ENCODE measurements around the gene KIFC3.

Gene KIFC3

DNA sequence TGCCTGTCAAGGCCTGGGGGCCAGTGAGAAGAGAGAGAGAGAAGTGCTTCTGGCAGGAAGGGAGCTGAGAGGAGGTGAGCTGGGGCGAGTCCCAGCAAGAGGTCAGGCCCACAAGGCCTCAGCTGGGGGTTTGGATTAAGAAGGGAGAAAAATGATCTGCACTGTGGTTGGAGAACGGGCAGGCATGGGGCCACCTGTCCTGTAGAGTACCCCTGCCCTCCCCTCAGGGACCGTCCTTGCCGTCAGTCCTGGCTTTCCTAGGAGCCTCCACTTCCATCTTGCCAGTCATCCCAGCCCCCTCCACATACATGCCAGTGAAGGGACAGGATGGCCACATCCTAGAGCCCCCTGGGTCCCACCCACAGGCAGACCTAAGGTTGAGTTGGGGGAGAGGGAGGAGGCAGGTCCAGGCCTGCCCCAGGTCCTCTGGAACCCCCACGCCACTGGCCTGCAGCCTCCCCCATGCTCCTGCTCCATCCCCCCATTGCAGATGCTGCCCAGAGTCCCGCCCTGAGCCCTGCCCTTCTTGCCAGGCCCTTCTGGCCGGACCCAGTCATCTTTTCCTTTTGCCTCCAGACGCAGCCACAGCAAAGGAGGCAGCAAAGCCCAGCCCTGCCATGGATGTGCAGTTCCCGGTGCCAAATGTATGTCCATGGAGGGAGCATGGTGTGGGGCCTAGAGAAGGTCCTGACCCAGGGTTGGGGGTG, 47.8 kb downstream of the KIFC3 start:
- H3K4me3 ChIP-seq (ENCODE audit: control insufficient read depth, low read depth, low read length), result no peak overlapping the region
- TF ChIP-seq, protein P1, sequence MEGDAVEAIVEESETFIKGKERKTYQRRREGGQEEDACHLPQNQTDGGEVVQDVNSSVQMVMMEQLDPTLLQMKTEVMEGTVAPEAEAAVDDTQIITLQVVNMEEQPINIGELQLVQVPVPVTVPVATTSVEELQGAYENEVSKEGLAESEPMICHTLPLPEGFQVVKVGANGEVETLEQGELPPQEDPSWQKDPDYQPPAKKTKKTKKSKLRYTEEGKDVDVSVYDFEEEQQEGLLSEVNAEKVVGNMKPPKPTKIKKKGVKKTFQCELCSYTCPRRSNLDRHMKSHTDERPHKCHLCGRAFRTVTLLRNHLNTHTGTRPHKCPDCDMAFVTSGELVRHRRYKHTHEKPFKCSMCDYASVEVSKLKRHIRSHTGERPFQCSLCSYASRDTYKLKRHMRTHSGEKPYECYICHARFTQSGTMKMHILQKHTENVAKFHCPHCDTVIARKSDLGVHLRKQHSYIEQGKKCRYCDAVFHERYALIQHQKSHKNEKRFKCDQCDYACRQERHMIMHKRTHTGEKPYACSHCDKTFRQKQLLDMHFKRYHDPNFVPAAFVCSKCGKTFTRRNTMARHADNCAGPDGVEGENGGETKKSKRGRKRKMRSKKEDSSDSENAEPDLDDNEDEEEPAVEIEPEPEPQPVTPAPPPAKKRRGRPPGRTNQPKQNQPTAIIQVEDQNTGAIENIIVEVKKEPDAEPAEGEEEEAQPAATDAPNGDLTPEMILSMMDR (conservative IDR thresholded peaks at IDR 0.05; ENCODE audit: control insufficient read depth, insufficient read depth, low read depth, low read length), result no peak
- DNase-seq (ENCODE audit: low read depth), result no peak

DNA sequence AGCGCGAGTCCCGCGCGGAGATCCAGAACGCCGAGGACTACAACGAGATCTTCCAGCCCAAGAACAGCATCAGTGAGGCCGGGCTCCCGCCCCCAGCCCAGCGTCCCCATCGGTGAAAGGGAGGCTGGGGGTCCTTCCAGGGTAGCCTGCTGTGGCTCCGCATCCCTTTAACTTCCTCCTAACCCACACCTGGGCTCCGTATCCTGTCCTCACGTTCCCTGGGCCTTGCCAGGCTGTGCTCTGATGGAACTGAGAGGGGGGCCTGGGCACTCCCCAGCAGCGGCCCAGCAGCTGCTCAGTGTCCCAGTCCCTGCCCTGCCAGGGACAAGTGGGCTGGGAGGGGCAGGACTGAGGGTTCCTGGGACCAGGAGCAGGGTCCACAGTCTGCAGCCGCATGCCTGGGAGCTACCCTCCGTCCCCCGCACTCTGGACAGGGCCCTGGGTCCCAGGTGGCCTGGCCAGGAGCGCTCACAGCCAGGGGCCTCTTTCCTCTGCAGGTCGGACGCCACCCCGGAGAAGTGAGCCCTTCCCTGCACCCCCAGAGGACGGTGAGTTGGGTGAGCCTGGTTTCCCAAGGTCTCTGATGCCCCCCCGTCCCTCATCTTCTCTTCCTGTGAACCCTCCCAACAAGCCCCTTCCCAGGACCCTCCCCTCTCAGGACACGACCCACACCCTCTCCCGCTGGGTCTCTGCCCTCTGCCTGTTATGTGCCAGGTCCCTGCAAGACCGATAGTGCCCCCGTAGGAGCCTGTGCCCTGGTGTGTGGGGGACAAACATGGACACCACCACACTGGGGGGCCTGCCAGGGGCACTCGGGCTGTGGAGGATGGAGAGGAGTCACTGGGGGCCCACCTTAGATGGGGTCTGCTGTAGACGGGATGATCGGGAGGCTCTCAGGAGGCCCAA, 48.6 kb downstream of the KIFC3 start:
- H3K4me3 ChIP-seq (ENCODE audit: control insufficient read depth, low read depth, low read length), result no peak overlapping the region
- no peak for DNase-seq (ENCODE audit: low read depth)
- TF ChIP-seq, protein P1 (conservative IDR thresholded peaks at IDR 0.05; ENCODE audit: control insufficient read depth, insufficient read depth, low read depth, low read length), result no peak

DNA sequence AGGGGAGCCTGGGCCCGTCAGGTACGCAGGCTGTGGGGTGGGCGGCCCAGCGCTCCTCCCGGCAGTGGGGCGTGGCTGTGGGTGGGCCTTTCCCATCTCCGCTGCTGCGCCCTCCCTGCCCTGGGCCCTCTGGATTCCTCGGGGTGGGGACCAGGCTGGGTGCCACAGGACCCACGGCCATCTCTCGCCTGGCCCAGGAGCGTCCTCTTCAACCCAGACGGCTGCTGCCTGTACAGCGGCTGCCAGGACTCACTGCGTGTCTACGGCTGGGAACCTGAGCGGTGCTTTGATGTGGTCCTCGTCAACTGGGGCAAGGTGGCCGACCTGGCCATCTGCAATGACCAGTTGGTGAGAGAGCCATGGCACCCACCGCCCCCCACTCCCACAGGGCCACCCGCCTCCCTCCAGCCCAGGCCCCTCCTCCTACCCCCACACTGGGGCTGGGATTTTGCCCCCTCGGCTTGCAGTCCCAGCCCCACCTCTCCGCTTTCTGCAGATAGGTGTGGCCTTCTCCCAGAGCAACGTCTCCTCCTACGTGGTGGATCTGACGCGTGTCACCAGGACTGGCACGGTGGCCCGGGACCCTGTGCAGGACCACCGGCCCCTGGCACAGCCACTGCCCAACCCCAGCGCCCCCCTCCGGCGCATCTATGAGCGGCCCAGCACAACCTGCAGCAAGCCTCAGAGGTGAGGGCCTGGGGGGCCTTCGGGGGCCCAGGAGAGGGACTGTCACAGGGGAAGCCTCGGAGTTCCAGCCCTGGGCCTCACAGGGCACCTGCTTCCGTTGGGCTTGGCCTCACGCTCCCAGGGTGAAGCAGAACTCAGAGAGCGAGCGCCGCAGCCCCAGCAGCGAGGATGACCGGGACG, 49.5 kb downstream of the KIFC3 start:
- no peak for DNase-seq (ENCODE audit: low read depth)
- TF ChIP-seq, protein P1 (conservative IDR thresholded peaks at IDR 0.05; ENCODE audit: control insufficient read depth, insufficient read depth, low read depth, low read length), result no peak
- H3K4me3 ChIP-seq (ENCODE audit: control insufficient read depth, low read depth, low read length), result no peak overlapping the region

DNA sequence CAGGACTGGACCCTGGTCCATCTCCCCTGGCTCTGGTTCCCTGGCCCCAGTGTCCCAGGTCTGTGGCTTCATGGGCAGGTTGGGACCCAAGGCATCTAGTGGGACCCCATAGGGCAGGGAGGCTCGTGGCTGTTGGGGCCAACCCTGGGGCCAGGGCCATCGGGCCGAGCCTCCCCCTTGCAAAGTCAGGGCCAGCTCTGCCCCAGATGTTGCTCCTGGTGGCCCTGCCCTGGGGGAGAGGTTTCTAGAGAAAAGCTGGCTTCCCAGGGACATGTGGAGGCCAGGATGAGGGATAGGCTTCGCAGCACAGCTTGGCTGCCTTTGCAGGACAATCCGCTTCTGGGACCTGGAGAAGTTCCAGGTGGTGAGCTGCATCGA, 50.1 kb downstream of the KIFC3 start:
- H3K4me3 ChIP-seq (ENCODE audit: control insufficient read depth, low read depth, low read length), result no peak overlapping the region
- no peak for DNase-seq (ENCODE audit: low read depth)
- TF ChIP-seq, protein P1 (conservative IDR thresholded peaks at IDR 0.05; ENCODE audit: control insufficient read depth, insufficient read depth, low read depth, low read length), result no peak

DNA sequence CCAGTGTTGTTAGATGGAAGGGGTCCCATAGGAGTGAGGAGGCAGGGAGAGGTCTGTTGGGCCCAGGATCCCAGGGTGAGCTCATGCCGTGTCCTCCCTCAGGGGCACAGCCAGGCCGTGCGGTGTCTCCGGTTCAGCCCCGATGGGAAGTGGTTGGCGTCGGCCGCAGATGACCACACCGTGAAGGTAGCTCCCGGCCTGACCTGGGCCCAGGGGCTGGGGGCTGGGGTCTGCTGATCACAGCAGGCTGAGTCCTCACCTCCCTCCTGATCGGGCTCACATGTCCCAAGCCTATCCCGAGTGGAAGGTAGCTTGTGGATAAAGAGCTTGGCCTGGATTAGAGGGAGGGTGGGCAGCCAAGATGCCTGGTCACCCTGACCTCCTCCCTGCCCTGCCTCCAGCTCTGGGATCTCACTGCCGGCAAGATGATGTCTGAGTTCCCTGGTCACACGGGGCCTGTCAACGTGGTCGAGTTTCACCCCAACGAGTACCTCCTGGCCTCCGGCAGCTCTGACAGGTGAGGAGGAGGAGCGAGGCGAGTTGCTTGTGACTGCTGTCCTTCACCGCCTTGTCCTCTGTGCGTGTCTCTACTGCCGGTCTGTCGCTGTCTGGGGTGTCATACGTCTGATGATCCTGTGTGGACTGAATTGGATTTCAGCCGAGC, 50.6 kb downstream of the KIFC3 start:
- DNase-seq (ENCODE audit: low read depth), result no peak
- TF ChIP-seq, protein P1 (conservative IDR thresholded peaks at IDR 0.05; ENCODE audit: control insufficient read depth, insufficient read depth, low read depth, low read length), result no peak
- H3K4me3 ChIP-seq (ENCODE audit: control insufficient read depth, low read depth, low read length), result no peak overlapping the region

Measured in fibroblast of mammary gland (primary cell).